Measurements from ENCODE around the gene CDR2.

Gene CDR2

DNA sequence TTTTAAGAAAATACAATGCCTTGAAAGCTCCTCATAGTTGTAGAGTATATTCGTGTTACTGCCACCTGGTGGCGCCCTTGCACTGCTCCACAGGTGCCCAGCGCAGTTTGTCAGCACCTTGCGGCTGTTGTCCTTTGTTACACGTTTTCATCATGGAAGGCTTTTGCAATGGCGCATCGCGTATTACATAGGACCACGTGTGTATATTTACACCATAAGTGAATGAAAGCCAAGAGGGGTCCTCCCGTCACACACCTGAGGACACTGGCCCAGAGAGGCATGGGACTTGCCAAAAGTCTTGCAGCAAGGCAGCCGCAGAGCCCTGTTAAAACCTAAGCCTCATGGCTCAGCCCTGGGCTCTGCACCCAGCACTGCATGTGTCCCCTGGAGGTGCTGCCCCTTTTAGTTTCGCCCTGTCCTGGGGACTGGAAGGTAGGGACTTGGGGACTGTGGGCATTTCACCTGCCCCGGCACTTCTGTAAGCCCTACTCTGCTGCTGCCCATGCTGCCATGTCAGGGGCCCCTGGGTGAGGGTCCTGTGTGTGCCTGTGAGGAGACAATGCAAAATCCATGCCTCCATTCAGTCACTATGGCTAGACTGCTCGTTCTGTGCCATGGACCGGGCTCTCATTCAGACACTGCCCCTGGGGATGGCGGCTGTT is 52.9 kb downstream of the CDR2 start:
- DNase-seq (ENCODE audit: low spot score): no peak
- Histone ChIP-seq H3K27ac (no peak overlapping the region), H3K4me3 (no peak overlapping the region)
- TF ChIP-seq, protein P1, sequence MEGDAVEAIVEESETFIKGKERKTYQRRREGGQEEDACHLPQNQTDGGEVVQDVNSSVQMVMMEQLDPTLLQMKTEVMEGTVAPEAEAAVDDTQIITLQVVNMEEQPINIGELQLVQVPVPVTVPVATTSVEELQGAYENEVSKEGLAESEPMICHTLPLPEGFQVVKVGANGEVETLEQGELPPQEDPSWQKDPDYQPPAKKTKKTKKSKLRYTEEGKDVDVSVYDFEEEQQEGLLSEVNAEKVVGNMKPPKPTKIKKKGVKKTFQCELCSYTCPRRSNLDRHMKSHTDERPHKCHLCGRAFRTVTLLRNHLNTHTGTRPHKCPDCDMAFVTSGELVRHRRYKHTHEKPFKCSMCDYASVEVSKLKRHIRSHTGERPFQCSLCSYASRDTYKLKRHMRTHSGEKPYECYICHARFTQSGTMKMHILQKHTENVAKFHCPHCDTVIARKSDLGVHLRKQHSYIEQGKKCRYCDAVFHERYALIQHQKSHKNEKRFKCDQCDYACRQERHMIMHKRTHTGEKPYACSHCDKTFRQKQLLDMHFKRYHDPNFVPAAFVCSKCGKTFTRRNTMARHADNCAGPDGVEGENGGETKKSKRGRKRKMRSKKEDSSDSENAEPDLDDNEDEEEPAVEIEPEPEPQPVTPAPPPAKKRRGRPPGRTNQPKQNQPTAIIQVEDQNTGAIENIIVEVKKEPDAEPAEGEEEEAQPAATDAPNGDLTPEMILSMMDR (IDR thresholded peaks at IDR 0.05): peak; percentile 70

DNA sequence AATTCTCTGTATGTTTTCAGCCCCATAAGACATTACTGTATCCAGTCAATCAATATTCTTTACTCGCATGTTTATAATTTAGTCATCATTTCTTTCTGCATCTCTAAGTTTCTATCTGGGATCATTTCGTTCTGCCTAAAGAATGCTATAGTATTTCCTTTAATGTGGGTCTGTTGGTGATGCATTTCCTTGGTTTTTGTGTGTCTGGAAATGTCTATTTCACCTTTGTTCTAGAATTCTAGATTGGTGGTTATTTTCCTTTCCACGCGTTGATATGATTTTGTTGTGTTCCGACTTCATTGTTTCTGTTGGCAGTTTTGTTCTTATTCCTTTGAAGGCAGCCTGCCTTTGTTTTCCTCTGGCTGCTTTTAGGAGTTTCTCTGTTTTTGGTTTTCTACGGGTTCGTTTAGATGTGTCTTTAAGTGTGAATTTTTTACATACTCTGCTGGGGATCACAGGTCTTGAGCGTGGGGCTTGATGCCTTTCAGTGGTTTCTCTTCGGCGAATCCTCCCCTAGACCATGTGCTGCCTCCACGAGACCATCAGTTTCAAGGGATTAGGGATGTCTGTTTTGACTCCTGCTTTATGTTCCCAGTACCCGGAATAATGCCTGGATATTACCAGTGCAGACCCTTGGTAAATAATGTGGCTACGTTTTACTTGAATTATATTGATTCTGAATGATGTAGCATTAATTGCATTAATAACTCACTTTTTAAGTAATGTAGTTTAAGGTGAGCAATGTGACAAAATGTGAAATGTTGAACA is 53.7 kb downstream of the CDR2 start:
- DNase-seq (ENCODE audit: low spot score): no peak
- Histone ChIP-seq H3K27ac (no peak overlapping the region), H3K4me3 (no peak overlapping the region)
- TF ChIP-seq, protein P1 (IDR thresholded peaks at IDR 0.05): no peak

DNA sequence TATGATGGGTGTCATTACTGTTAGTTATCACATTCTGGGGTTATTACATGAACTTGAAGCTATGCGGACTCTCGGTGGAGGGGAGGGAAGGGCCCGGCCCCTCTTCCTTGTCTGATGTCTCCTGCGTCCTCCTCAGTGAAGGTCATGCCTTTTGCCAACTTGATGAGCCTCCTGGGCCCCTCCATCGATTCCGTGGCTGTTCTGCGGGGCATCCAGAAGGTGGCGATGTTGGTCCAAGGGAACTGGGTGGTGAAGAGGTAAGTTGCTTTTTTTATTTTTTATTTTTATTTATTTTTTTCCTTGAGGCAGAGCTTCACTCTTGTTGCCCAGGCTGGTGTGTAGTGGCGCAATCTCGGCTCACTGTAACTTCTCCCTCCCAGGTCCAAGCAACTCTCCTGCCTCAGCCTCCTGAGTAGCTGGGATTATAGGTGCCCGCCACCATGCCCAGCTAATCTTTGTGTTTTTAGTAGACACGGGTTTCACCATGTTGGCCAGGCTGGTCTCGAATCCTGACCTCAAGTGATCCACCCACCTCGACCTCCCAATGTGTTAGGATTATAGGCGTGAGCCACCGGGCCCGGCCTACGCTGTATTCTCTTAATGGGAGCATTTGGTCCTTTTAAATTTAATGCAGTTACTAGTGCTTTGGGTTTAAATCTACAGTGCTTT is 55.6 kb downstream of the CDR2 start:
- Histone ChIP-seq H3K27ac (no peak overlapping the region), H3K4me3 (no peak overlapping the region)
- TF ChIP-seq, protein P1 (IDR thresholded peaks at IDR 0.05): peak; percentile 22
- DNase-seq (ENCODE audit: low spot score): no peak

DNA sequence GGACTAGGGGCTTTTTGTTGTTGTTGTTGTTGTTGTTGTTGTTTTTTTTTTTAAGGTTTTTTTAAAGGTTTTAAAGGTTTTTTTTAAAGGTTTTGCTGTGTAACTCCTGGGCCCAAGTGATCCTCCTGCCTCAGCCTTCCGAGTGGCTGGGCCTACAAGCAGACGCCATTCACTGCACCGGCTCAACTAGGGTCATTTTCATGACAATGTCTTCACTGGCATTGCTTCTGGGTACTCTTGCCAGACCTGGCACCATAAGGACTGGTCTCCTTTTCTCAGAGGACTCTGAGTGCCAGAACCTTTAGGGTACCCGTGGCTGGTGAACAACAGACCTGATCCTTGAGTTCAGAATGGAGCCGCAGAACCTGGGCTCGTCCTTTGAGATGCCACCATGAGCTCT is 56.8 kb downstream of the CDR2 start:
- peak; percentile 50 for DNase-seq (ENCODE audit: low spot score)
- Histone ChIP-seq H3K27ac (no peak overlapping the region), H3K4me3 (no peak overlapping the region)
- TF ChIP-seq, protein P1 (IDR thresholded peaks at IDR 0.05): no peak

DNA sequence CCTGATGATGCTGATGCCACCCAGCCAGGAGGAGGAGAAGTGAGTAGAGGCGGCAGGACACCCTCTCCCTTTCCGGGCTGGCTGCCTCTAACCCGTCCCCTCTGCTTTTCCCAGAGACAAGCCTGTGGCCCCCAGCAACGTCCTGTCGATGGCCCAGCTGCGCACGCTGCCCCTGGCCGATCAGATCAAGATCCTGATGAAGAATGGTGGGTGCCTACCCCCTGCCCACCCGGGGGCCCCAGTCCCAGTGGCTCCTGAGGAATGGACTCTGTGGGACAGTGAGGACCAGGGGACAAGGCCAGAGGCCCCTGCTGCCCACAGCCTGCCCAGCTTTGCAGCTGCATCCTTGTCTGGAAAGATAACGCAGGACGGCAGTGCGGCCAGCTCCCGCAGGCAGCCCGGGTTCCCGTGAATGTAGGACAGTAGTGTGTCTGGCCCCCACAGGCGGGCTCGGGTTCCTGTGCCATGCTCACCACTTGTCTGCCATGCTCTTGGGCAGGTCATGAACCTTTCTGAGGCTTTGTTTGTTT is 57.4 kb downstream of the CDR2 start:
- DNase-seq (ENCODE audit: low spot score): peak; percentile 66
- Histone ChIP-seq H3K4me3 (no peak overlapping the region), H3K27ac (no peak overlapping the region)
- TF ChIP-seq, protein P1 (IDR thresholded peaks at IDR 0.05): no peak

DNA sequence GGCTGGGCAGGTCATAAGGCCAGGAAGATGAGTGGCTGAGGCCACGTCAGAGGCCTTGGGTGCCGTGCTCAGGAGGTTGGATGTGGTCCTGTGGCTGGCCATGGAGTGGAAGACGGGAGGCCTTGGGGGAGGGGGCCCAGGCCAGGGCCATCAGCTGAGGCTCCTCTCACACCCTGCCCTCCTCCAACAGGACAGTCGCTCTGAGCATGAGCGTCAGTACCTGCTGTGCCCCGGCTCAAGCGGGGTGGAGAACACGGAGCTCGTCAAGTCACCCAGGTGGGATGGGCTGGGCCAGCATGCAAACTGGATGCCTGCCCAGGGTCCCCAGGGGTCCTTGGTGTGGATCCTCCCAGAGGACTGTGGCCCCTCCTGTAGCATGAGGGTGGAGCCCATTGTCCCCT is 58.0 kb downstream of the CDR2 start:
- DNase-seq (ENCODE audit: low spot score): peak; percentile 59
- TF ChIP-seq, protein P1 (IDR thresholded peaks at IDR 0.05): no peak
- Histone ChIP-seq H3K27ac (no peak overlapping the region), H3K4me3 (no peak overlapping the region)

All from coronary artery (tissue), 2 donors.